NCI-H1694 (cell line): ENCODE measurements around the gene NINJ2.
"Not testable (repeated sequence)": the region's sequence is repeated elsewhere in the genome, so short reads cannot be mapped to it uniquely, and the experiment has no call there.

Experiments used
- DNase-seq: peaks from one replicate; lab custom pipeline; 2025; lab: John Stamatoyannopoulos, UW

Gene NINJ2, protein sequence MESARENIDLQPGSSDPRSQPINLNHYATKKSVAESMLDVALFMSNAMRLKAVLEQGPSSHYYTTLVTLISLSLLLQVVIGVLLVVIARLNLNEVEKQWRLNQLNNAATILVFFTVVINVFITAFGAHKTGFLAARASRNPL

DNA sequence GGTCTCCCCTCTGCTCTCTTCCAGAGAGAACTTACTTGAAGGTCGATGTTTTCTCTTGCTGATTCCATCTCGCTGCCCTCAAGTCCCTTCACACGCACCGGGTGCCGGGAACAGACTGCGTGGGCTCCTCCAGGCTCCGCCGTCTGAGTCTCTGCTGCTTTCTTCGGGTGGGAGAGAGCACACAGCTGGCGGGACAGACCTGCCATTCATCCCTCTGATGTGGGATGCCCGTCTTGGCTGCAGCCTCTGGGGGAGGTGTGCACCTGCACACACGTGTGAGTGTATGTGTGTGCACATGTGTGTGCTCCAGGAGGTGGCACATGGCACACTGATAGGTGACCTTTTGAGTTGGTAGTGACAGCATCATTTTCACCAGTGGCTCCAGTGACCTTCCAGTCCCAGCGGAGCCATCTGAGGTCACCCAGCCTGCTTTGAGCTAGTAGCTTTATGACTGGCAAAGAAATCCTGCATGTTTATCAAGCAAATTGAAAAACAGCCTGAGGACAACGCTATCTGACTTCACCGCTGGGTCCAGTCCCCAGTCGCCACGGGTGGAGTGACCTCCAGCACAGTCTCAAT, at the start of gene NINJ2:
Gene NINJ2, minus strand, starts transcription at position 153 of the 579 bp plus-strand sequence. Its CDS starts 85 bp downstream, at position 68.
- no peak for DNase-seq

DNA sequence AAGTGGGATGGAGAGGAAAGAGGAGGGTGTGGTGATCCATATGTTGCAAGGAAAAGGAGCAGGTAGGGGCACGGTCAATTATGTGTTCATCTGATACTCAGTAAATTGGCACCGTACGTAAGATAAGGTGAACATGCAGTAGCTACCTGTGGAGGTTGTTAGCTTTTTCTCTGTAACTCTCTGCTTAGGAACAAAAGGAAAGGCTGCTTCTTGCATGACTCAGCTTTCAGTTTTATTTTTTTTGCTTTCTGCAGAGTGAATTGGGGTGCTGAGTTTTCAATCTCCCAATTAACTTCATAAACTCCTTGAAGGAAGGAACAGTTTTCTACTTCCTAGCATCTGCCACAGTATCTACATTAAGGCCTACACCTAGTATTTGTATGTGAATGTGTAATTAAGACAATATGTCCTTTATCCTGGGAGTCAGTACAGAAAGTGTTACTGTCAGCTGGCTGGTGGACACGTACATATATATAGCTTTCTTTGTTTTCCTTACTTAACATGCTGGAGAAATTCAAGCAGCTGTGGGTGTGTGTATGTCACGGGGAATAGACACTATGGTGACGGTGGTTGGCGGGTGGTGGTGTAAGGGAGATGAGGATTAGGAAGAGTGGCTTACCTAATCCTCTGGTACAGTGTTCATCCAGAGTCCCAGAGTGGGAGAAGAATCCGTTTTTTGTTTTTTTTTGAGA, 49.1 kb upstream of the NINJ2 start:
- DNase-seq = no peak

DNA sequence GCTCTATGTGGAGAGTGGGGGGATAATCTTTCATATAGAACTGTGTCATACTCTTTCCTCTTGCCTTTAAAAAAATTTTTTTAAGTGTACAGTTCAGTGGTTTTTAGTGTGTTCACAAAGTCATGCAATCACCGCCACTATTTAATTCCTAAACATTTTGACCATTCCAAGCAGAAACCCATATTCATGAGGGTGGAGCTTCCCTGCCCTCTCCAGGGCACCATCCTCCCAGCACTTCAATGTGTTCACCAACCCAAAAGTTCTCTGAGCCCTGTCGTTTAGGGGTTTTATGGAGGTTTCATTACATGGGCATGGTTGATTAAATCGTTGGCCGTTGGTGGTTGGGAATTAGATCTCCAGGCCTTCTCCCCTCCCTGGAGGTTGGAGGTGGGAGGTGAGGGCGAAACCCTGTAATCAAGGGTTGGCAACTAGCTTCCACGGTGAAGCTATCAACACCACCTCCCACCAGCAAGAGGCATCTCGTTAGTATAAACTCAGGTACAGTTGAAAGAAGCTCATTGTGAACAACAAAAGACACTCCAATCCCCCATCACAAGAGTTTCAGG, 46.3 kb upstream of the NINJ2 start:
- DNase-seq = no peak

DNA sequence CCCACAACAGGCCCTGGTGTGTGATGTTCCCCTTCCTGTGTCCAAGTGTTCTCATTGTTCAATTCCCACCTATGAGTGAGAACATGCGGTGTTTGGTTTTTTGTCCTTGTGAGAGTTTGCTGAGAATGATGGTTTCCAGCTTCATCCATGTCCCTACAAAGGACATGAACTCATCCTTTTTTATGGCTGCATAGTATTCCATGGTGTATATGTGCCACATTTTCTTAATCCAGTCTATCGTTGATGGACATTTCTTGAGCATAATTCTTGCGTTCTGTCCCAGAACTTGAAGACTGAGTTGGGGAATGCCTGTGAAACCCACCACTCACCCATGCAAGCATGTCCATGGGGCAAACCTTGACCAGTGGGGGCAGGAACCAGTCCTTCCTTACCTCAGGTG, 44.8 kb upstream of the NINJ2 start:
- DNase-seq = not testable (repeated sequence)

DNA sequence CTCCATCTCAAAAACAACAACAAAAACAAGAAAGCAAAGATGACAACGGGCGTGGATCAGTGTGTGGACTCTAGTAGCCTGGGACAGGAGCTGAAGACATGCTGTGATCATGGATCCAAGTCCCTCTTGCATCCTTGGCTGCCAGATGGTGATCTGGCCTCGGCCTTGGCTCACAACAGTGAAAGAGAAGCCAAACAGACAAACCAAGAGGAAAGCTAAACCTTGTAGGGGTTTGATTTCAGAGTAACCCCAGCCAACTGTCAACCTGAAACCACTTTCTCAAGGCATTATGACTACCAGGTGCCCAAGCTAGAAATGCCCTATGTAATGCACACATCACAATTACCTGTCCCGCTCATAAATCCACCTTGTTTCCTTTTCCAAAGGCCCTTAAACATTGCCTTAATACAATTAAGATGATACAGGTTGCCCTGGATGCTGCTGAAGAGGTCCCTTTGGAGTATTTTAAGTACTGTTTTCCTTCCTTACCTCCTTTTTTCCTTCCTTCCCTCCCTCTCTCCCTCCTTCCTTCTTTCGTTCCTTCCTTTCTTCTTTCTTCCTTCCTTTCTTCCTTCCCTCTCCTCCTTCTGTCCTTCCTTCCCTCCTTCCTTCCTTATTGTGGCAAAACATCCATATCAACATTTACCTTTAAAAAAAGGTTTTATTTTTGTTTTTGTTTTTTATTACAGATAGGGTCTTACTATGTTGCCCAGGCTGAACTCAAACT, 41.4 kb upstream of the NINJ2 start:
- DNase-seq = no peak

DNA sequence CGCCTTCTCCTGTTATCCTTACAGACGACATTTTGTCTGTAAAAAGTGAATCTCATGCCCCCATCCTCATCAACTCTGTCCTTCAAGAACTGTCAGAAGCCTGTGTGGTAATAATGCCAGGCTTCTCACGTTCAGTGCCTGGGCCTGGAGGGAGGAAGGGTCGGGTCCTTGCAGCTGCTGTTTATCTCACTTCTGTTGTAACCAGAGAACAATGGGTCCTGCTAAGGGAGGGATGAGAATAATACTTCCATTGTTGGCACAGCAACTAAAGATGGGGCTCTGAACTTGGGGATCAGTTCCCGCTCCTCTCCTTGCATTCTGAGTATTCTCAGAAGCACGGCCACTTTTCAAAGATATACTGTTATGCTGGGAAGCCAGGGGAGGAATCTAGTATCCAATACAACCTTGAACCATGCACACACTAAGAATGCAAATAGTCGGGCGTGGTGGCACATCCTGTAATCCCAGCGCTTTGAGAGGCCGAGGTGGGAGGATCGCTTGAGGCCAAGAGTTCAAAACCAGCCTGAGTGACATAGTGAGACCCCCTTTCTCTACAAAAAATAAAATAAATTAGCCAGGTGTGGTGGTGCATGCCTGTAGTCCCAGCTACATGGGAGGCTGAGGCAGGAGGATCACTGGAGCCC, 38.8 kb upstream of the NINJ2 start:
- DNase-seq = no peak

DNA sequence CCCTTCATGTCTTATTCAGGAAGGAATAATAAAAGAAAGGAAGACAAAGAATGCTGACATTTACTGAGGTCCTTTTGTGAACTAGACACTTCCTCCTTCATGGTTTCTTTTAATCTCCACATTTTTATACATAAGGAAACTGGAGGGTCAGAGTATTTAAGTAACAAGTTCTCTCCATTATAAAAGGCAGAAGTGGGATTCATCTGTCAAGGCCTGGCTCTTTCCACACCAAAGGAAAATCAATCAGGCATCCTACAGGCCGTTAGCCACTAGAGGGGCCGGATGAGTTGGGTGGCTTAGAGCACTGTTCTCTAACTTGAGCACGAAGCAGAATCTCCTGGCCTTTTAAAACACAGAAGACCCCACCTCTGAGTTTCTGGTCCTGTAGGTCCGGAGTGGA, 36.8 kb upstream of the NINJ2 start:
- DNase-seq = no peak

DNA sequence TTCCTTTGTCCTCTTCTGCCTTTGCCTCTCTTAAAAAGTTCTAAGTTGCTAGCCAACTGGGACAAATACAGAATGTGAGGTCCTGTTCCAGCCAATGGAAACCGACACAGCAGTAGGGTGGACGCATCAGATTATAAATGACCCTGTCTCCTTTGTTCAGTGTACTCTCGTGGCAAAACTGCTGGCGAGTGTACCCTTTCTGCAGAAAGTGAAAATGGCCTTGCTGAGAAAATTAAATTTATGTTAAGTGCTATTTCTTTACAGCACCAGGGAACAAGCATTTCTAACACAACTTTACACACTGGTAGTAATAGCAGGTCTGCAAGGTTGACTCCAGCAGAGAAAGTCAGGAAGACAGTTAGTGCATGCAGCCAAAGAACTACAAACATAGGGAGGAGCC, 35.0 kb upstream of the NINJ2 start:
- DNase-seq = not testable (repeated sequence)

DNA sequence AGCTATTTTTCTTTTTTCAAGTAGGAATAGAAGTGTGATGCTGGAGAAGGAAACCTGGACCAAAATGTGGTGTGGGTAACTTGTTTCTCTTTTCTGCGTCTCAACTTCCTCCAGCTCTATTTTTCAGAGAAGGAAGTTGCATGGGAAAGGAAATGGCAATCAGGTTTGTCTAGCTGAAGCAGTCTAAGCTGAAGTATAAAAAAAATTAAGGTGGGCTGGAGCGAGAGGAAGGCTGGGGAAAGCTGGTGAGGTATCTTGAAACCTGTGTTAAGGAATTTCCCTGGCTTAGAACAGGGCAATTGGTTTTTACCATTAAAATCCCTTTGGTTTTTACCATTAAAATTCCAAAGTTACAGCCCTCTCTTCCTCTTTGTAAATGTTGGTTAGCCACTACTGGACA, 34.2 kb upstream of the NINJ2 start:
- DNase-seq = no peak

DNA sequence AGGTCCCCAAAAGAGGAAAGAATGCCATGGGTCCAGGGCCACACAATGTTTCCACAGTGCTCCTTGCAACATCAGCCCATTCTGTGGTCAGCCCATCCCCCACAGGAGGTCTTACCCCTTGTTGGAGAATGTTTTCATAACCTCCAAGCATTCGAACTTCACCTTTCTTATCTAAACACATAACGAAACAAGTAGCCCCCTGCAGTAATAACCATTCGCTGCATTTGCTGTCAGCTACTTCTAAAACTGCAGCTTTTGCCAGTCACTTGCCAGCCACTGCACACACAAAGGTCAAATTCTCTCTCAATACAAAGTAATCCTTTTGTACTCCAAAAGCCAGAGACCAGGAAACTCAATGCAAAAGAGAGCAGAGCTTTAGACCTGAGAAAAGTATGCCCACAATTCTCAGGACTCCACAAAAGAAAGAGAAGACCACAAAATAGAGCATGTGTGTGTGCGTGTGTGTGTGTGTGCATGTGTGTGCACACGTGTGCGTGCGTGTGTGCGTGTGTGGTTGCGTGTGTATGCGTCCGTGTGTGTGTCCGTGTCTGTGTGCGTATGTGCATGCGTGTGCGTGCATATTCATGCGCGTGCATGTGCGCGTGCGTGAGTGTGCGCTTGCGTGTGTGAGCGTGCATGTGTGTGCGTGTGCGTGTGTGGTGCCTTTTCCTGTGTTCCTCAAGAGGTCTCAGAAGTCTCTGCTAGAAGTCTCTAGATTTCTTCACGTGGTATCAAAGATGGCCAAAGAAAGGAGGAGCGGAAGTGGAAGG, 31.7 kb upstream of the NINJ2 start:
- DNase-seq = no peak

DNA sequence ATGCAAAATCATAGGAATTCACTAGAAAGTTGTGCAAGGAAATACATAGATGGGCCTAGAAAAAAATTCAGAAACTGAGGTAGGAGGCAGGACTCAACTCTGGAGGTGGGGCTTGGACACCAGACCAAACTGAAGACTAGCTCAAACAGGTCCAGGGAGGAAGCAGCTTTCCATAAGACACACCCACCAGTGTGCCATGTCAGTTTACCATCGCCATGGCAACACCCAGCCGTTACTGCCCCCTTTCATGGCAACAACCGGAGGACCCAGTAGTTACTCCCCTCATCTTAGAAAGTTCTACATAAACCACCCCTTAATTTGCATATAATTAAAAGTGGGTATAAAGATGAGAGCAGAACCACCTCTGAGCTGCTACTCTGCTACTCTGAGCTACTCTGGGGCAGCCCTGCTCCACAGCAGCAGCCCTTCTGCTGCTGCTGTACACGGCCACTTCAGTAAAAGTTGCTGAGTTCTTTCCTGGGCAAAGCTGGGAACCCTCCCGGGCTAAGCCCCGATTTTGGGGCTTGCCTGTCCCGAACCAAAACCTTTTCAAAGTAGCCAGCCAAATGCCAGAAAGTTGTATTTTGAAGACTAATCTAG, 30.8 kb upstream of the NINJ2 start:
- DNase-seq = no peak

DNA sequence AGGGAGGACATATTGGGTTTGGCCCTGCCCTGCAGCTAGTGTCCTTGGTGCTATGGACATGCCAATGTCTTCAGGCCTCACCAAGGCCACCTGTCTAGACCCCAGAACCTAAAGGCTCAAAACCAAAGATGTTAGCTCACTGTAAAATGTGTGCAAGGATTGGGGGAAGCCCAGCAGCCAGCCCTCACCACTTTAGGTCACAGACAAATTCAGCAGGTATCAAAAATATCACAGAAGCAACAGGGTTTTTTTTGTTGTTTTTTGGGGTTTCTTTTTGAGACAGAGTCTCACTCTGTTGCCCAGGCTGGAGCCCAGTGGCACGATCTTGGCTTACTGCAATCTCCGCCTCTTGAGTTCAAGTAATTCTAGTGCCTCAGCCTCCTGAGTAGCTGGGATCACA, 29.0 kb upstream of the NINJ2 start:
- no peak for DNase-seq

DNA sequence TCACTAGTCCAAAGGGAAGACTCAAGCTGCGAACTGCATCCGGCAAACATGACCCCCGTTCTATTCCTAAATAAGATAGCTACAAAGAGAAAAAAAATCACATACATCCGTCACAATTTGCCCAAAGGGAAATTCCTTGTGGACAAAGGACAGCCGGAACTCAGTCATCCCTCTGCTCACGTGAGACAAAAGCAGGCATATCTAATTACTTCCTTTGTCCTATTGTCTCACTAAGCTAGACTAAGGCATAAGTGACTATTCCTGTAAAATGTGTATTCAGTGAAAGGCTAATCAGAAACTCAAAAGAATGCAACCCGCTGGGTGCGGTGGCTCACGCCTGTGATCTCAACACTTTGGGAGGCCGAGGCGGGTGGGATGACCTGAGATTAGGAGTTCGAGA, 27.2 kb upstream of the NINJ2 start:
- DNase-seq = no peak

DNA sequence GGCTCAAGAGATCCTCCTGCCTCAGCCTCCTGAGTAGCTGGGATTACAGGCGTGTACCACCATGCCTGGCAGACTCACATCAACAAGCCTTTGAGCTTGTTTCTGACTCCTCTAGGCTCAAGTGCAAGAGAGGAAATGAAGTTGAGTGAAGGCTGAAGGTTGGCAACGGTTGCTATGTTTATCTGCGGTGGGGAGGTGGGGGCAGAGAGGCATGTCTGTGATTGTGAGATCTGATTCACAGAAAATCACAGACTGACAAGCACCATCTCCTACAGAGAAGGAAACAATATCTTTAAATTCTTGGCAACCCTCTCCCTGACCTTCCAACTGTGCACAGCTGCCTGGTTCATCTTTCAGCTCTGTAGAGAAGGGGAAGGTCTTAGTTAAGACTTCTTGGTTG, 22.1 kb upstream of the NINJ2 start:
- no peak for DNase-seq

DNA sequence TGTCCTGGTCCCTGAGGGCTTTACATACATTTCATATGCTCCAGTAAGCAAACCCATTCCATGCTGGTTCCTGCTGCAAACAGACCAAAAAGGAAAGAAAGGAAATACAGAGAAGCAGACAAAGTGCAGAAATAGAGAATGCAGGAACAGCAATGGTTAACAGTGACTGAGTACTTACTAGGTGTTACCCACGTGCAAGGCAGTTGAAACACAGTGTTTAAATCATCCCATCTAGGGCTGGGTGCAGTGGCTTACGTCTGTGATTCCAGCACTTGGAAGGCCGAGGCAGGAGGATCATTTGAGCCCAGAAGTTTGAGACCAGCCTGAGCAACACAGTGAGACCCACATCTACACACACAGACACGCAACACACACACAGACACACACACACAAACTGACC, 21.2 kb upstream of the NINJ2 start:
- DNase-seq = no peak

DNA sequence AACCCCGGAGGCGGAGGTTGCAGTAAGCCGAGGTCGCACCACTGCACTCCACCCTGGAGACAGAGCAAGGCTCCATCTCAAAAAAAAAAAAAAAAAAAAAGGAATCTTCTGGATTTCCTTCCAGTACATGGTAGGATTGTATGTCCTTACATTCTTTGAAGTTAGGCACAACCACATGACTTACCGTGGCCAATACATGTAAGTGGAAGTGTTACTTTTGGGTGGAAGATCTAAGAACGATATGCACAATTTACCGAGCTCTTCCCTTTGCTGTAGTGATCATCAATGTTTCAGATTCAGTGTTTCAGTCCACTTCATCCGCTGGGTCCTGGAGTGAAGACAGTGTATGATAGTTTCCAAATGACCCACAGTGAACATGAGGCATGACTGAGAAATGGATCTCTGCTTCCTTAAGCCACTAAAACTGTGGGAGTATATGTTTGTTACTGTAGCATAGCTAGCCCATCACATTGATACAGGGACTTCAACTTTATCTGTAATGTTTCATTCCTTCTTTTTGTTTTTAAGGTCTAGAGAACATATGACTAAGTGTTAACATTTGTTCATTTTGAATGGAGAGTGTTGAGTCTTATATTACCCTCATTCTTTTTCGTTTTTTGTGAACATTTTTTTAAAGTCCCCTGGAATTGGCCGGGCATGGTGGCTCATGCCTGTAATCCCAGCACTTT, 18.5 kb upstream of the NINJ2 start:
- DNase-seq = no peak

DNA sequence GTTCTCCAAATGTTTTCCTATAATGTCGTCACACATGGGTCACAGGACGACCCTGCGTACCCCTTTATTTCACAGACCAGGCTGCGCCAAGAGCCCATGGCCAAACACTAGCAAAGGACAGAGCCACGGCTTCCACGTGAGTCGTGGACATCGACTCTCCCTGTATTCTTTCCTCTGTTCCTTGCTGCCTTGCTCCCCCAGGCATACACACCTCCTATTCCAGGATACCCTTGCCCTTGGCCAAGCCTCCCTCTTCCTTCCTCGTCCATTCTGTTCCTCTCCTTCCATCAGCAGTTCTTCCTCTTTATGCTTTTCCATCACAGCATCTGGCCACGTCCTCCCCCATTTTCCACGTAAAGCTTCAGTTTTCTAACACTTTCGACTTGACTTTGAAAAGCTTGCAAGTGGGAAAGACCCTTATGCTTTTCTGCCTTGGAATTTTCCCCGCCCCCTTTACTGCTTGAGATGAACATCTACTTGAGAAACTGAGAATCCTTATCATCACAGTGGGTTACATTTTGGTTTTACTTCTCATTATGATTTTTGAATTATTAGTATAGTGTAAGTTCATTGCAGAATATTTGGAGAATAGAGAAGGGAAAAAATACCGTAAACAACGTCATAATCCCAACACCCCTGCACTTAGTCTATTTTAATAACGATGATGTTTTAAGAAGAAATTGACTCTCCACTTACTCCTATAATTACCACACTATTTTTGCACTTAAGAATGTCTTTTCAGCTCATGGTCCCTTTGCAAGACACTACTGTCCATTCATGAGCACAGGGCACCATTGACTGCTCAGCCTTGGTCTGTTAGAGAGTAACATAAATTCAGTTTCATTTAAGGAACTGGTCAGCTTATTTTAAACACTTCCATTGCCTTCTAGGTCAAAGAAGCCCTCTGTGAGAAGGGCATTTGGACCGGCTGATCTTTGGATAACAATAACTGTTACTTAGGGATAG, 15.8 kb upstream of the NINJ2 start:
- no peak for DNase-seq

DNA sequence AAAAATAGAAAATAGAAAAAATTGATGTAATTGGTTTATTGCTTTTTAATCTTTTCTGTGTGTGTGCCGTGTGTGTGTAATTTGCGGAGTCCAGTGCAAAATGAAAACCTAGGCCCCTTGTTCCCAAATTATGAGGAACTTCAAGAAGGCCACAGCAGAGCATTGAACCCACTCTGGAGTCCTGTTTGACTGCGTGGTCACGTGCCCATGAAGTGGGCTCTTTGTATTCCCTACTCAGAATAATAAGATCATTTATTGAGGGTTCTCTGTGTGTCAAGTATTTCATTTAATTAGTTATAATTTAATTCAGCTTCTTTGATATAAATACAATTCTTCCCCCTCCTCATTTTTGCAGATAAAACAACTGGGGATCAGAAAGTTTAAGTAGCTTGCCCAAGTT, 12.3 kb upstream of the NINJ2 start:
- DNase-seq = no peak

DNA sequence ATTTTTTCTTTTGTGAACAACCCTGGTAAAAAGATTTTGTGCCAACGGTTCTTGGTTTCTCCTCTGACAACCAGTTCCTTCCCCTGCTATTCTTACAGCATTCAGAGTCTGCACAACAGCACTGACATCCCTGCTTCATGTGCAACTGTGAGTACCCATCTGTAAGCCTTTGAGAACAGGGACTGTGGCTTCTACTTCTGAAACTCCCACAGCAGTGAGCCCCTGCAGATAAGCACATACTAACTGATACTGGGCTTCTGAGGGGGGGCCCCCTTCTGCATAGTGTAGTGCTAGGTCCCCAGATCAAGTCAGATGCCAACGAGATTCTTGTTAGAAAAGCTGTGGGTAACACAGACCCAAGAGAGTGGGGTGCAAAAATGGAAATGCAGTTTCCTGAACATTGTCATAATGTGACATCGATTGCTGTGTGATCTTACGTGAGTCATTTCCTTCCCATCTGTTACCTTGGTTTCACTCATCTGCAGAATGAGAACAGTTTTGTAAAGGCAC, 11.1 kb upstream of the NINJ2 start:
- DNase-seq = no peak
